ENCODE measurements around the gene FAM110D.

Gene FAM110D

DNA sequence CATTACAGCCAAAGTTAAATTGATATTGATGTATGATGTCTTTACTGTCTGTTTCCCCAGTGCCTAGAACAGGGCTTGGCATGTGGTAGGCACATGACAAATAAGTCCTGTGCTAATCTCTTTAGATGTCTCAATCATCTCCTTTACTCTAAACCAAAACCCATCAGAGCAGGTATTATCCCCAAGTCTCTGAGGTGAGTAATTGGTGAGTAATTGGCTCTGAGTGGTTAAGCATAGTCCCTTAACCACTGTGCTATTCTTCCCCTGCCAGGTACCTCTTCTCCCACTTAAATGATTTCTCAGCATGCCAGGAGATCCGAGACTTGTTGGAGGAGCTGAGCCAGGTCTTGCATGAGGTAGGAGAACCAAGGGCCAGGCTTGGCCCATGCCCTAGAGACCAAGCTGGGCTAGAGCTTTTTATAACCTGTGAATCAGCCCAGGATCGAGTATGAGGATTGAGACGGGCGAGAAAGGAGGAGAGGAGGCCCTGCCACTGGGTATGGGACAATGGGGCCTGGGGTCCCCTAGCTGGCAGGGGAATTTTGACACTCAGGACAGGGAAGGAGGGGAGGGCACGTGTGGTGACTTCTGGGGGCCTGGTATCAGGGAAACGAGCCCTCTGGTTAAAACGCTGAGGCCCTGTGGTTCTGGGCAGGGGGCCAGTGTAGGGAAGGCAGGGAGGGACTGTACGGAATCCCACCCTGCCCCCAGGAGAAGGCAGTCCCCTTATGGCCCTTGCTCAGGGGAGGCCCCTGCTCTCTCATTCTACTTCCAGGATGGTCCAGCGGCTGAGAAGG lies 22.9 kb downstream of the FAM110D start:
- in situ Hi-C loops (cut with HindIII; ENCODE audit: low sequenced_read_pairs) = no loop called here

DNA sequence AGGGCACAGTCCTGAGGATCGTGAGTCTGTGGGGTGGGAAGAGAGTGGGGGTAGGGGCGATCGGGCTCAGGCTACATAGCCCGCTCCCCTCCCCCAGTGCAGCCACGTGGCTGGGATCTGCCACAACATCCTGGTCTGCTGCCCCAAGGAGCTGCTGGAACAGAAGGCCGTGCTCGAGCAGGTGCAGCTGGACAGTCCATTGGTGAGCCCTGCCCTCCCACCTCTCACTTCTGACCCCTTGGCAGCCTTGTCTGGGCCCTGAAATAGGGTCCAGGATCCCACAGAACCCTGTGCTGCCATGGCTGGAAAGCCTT lies 23.5 kb downstream of the FAM110D start:
- in situ Hi-C loops (cut with HindIII; ENCODE audit: low sequenced_read_pairs) = no loop called here

DNA sequence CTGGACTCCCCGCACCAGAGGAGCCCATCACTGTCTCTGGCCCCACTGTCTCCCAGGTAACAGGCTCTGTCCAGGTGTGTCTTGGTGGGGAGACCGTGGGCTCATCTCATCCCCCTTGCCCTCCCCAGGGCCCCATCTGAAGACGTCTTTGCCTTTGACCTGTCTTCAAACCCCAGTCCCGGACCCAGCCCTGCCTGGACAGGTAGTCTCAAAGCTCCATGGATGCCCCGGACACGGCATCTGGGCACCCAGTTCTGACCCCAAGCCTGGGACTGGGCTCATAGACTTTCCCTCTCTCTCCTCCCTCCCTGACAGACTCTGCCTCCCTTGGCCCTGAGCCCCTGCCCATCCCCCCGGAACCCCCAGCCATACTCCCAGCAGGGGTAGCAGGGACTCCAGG lies 25.2 kb downstream of the FAM110D start:
- in situ Hi-C loops (cut with HindIII; ENCODE audit: low sequenced_read_pairs) = no loop called here

DNA sequence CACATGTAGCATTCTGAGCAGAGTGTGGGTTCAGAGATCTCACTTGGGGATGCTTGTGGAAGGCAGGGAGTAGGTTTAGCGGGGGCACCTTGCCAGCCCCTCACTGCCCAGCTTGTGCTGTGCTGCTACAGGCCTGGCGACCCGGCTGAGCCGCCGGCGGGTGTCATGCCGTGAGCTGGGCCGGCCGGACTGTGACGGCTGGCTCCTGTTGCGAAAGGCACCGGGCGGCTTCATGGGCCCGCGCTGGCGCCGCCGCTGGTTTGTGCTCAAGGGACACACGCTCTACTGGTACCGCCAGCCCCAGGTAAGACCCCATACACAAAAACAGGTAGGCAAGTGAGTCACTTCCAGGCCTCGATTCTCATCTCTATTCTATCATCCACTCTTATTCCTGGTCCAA lies 26.0 kb downstream of the FAM110D start:
- in situ Hi-C loops (cut with HindIII; ENCODE audit: low sequenced_read_pairs) = no loop called here

DNA sequence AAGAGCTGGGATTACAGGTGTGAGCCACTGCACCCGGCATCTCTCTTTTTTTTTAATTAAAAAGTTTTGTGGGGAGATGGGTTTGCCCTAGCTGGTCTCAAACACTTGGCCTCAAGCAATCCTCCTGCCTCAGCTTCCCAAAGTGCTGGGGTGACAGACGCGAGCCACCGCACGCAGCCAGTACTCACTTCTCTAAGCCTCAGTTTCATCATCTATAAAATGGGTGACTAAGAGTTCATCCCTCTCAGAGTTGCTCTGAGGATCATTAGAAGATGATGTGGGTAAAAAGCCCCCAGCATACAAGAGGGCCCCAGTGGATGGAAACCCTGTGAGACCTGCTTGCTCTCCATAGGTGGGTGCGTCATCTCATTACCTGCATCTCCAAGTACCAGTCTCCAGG lies 29.0 kb downstream of the FAM110D start:
- in situ Hi-C loops (cut with HindIII; ENCODE audit: low sequenced_read_pairs) = no loop called here

DNA sequence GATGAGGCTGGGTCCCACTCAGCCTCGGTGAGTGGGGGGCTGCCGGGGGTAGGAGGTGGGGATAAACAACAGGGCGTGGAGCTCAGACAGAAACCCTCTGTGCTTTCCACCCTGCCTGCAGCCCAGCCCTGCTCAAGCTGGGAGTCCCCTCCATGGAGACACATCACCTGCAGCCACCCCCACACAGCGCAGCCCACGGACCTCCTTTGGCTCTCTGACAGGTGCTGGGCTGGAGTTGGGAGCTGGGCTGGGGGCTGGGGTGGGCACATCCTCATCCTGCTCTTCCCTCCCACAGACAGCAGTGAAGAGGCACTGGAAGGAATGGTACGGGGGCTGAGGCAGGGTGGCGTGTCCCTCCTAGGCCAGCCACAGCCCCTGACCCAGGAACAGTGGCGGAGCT lies 29.6 kb downstream of the FAM110D start:
- in situ Hi-C loops (cut with HindIII; ENCODE audit: low sequenced_read_pairs) = no loop called here

DNA sequence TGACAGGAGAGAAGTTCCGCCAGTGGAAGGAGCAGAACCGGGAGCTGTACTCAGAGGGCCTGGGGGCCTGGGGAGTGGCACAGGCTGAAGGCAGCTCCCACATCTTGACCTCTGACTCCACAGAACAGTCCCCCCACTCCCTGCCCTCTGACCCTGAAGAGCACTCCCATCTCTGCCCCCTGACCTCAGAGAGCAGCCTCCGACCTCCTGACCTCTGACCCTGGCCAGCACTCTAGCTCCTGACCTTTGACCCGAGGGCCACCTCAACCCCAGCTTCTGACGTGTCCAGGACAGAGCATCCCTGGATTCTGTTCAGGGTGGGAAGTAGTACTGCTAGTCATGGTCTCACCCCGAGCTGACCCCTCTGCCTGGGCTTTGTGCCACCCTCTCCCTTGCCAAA lies 30.5 kb downstream of the FAM110D start:
- in situ Hi-C loops (cut with HindIII; ENCODE audit: low sequenced_read_pairs) = no loop called here

DNA sequence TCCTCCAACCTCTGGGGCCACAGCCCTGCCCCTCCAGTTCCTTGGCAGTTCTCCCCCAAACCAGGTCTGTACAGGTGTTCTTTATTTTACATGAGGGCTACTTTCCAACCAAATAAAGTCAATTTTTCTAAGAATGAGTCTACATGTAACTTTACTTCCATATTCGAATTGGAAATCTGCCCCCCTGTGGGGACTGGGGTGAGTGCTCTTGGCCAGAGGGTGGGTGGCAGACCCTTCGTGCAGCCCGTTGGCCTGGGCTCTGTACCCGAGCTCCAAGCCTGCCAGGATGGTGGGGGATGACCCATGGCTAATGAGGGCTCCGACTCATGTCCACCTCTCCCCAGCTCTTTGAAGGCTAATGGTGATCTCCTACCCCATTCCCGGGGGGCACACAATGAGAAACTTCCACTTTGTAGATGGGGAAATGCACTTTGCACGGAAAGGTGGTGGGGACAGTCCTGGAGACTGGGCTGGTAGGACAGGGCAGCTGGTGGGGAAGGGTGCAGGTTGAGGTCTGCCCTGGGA lies 30.9 kb downstream of the FAM110D start:
- in situ Hi-C loops (cut with HindIII; ENCODE audit: low sequenced_read_pairs) = no loop called here

DNA sequence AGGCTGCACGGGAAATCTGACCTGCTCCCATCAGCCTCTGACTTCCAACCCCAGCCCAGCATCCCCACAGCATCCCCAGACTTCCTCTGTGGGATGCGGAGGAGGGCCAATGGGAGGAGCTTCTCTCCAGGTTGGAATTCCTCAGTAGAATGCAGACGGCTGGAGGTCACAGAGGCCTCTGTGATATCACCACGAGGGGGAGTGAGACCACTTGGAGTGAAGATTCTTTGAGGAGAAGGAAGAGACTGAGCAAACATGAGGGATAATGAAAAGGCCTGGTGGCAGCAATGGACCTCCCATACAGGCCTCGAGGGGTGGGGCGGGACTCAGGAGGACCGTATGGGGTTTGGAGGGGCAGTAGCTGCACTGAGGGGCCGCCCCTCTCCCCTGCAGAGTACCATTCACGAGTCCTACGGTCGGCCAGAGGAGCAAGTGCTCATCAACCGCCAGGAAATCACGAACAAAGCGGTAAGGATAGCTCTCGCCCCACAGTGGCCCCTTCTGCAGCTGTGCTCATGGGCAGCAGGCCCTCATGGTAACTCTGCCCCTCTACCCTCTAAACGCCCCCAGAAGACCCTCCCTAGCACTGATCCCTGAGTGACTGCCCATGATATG lies 31.6 kb downstream of the FAM110D start, which contains the start of gene CATSPER4:
Gene CATSPER4, plus strand, starts transcription at position 230 of the 615 bp plus-strand sequence. Its CDS starts 26 bp downstream, at position 256.
- in situ Hi-C loops (cut with HindIII; ENCODE audit: low sequenced_read_pairs) = no loop called here

DNA sequence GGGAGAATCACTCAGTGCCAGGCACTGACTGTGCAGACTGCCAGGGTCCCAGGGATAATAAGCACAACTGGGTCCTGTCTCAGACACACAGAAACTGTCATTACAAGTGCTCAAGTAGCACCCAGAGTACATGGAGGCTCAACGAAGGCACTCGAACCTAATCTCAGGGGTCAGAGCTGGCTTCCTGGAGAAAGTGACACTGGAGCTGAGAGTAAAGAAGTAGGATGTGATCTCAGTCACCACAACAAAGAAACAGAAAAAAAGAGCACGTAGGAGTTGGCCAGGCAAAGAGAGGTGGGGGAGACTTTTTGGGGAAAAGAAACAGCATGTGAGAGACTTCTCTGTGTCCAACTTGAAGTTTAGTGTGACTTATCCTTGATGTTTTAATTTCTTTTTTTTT lies 32.9 kb downstream of the FAM110D start:
- in situ Hi-C loops (cut with HindIII; ENCODE audit: low sequenced_read_pairs) = no loop called here

DNA sequence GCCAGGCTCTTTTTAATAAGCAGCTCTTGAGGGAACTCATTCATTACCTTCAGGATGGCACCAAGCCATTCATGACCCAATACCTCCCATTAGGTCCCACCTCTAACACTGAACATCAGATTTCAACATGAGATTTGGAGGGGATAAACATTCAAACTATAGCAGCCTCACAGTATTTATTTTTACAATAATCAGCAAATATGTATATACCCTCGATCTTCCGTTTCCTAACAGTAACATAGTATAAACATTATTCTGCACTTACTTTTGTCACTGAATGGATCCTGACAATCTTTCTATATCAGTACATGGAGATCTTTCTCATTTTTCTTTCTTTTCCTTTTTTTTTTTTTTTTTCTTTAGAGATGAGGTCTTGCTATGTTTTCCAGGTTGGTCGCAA lies 36.9 kb downstream of the FAM110D start:
- in situ Hi-C loops (cut with HindIII; ENCODE audit: low sequenced_read_pairs) = no loop called here

DNA sequence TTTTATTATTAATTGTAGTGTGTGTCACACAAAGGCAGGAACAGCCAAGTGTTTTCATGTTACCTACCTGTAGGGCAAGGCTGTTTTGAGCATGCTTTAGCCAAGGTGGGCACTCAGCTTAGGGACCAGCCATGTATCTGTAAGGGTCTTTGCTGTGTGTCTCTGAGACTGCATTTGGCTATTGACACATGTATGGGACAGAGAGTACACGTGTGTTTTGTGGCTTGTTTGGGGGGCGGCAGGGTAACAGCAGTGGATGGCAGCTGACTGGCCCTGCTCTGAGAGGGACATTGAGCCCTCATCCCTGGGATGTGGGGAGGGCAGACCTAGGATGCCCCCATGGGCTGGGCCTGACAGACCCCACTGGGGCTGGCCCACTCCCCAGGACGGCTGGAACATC lies 38.4 kb downstream of the FAM110D start:
- in situ Hi-C loops (cut with HindIII; ENCODE audit: low sequenced_read_pairs) = no loop called here

DNA sequence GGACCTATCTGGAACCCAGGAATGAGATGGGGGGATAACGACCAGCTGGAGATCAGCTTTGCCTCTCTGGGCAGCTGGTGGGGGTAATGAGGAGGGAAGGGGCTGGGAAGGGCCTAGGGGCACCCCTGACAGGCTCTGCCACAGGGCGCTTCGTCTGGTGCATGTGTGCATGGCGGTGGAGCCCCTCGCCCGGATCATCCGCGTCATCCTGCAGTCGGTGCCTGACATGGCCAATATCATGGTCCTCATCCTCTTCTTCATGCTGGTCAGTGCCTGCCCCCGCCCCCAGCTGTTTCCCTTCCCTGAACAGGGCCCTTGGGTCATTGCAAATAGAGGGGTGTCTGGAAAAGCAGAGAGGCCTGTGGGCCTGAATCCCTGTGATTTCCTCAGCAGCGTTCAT lies 38.9 kb downstream of the FAM110D start:
- in situ Hi-C loops (cut with HindIII; ENCODE audit: low sequenced_read_pairs) = no loop called here

DNA sequence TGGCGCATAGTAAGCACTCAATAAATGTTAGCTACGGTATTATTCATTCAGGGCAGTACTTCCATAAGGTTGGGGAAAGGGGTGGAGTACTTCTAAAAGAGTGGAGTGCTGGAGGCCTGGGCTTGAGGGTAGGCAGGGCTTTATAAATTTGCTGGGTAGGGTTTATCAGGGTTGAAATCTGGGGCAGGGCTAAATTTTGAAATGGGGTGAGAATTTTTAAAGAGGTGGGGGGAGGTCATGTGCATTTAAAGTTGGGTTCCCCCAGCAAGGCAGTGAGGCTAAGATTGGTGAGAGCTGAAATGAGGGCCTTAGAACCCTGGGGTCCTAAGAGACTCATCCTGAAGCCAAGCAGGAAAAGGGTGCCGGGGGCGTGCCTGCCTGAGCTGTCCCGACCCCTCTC lies 41.5 kb downstream of the FAM110D start:
- in situ Hi-C loops (cut with HindIII; ENCODE audit: low sequenced_read_pairs) = no loop called here

DNA sequence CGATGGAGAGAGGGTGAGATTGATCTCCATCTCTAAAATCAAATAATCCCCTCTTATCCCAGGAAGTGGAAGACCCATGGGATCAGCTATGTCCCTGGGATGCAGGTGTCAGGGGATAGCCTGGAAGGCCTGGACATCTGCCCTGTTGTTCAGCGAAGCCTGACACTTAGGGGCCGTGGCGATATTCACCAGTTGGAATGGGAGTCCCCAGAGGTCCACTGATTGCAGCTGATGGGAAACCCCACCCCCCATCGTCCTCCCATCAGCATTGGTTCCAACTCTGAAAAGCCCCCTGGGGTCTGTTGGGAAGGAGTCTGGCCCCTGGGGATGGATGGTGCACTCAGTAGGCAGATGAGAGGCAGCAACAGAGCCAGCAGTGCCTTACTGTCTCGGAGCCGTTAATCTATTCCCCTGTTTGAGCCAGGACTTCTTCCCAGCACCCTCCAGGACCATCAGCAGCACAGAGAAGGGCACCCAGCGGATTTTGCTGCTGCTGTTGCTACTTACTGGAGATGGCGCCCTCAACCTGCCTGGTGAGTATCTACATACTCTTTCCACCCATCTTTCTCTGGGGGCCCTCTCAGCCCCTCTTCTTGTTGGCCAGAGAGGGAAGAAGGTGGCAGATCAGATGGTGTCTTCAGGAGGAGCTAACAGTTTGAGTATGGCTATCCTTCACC lies 44.9 kb downstream of the FAM110D start:
- in situ Hi-C loops (cut with HindIII; ENCODE audit: low sequenced_read_pairs) = no loop called here

DNA sequence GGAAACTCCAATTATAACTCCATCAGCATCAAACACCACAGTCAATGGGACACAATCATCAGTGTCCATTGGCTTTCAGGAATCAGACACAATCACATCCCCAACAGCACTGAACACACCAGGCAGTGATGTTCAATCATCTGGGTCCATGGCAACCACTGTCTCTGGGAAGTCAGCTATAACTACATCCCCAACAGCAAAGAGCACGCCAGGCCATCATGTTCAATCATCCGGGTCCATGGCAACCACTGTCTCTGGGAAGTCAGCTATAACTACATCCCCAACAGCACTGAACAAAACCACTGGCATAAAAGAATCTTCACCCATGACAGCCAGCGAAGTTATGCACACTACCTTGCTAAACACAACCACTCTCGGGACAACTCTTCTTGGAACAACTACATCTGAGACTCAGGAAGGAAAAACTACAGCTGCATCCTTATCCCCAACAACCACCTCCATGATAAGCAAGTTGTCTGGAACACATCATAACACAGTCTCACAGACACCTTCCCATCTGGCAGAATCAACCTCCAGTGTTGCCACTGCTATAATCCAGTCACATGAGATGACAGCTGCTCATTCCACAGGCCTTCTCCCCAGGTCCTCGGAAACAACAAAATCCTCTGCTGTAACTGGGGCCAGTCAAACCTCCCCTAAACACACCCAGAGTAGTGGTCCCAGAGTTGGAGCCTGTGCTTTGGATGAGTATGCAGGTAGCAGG lies 51.4 kb downstream of the FAM110D start:
- in situ Hi-C loops (cut with HindIII; ENCODE audit: low sequenced_read_pairs) = loop anchor here (5.0 kb wide), 1 partner anchor 62 kb away; no protein-coding TSS in a partner anchor

DNA sequence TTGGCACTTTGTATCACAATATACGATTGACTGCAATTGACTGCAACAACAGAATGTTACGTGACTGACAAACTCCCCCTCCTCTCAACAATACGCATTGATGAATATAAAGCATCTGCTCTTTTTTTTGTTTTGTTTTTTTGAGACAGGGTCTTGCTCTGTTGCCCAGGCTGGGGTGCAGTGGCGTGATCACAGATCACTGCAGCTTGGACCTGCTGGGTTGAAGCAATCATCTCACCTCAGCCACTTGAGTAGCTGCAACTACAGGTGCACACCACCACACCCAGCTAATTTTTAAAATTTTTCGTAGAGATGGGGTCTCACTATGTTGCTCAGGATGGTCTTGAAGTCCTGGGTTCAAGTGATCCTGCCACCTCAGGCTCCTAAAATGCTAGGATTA lies 53.8 kb downstream of the FAM110D start:
- in situ Hi-C loops (cut with HindIII; ENCODE audit: low sequenced_read_pairs) = loop anchor here (5.0 kb wide), 1 partner anchor 60 kb away; no protein-coding TSS in a partner anchor

DNA sequence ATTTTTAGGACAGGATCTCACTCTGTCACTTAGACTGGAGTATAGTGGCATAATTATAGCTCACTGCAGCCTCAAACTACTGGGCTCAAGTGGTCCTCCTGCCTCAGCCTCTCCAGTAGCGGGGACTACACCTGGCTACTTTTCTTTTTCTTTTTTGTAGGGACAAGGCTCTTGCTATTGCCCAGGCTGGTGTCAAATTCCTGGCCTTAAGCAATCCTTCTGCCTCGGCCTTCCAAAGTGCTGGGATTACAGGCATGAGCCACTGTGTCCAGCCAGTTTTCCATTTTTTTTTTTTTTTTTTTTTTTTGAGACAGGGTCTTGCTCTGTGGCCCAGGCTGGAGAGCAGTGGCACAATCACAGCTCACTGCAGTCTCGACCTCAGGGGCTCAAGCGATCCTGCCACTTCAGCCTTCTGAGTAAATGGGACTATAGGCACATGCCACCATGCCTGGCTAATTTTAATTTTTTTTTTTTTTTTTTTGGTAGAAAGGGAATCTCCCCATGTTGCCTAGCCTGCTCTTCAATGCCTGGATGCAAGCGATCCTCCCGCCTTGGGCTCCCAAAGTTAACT lies 54.5 kb downstream of the FAM110D start:
- in situ Hi-C loops (cut with HindIII; ENCODE audit: low sequenced_read_pairs) = loop anchor here (5.0 kb wide), 1 partner anchor 59 kb away; no protein-coding TSS in a partner anchor

Data from endothelial cell of hepatic sinusoid (primary cell).